Measurements from ENCODE around the gene LCE2C.
A peak's percentile ranks its signal among the peaks of the same experiment; 100 is the strongest.

DNA sequence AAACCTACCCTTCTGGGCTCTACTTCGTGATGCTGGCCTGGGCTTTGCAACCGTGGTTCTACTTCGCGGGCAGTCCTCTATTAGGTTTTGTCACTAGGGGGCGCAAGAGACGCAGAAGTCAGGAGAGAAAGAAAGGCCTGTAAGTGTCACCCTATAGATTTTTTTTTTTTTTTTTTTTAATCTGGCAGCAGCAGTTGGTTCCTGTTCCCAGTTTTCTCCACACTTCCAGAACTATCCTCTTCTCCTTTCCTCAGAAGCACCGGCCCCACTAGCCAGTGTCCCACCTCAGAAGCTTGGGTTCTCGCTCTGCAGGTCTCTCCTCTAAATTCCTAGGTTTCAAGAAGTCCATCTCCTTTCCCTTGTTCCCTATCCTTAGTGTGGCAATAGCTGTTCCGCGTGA is 21.0 kb upstream of the LCE2C start:
- TF ChIP-seq CTCF (conservative IDR thresholded peaks at IDR 0.05; ENCODE audit: low read length) (peak; percentile 89), EZH2phosphoT487 (IDR thresholded peaks at IDR 0.05; ENCODE audit: borderline replicate concordance) (no peak)

Measured in Loucy (cell line).